Activated T-cell treated with anti-CD3 and anti-CD28 coated beads for 24 hours (primary cell): Measurements from ENCODE around the gene P2RX6.
A peak's percentile ranks its signal among the peaks of the same experiment; 100 is the strongest.

Experiments used
- DNase-seq: peaks from one replicate; pipeline ENCODE4 v3.0.0-alpha.2; 2020; ENCODE audit warnings: low read depth

Gene P2RX6

GRCh38 chr22:20979940-20980453 is 35.0 kb upstream of the P2RX6 start:
- no peak for DNase-seq

GRCh38 chr22:20980523-20980922 is 34.4 kb upstream of the P2RX6 start:
- no peak for DNase-seq

GRCh38 chr22:20980938-20981722 is 33.8 kb upstream of the P2RX6 start:
- no peak for DNase-seq

GRCh38 chr22:20981787-20982562 is 33.0 kb upstream of the P2RX6 start, which contains the start of gene LZTR1:
Gene LZTR1, plus strand, starts transcription at chr22:20982297. Its CDS starts 75 bp downstream, at chr22:20982372.
- DNase-seq = peak; percentile 69

GRCh38 chr22:20982563-20982882 is 32.4 kb upstream of the P2RX6 start:
- DNase-seq = no peak

GRCh38 chr22:20983081-20983771 is 31.7 kb upstream of the P2RX6 start:
- no peak for DNase-seq

GRCh38 chr22:20985720-20986119 is 29.2 kb upstream of the P2RX6 start:
- DNase-seq = no peak

- no peak for DNase-seq
These were observed 28.6 kb upstream of the P2RX6 start for GRCh38 chr22:20986365-20986764.

- no peak for DNase-seq
These were observed 27.6 kb upstream of the P2RX6 start for GRCh38 chr22:20987375-20987774.

GRCh38 chr22:20988573-20989322 is 26.2 kb upstream of the P2RX6 start:
- no peak for DNase-seq

GRCh38 chr22:20989323-20990138 is 25.4 kb upstream of the P2RX6 start:
- DNase-seq = no peak

GRCh38 chr22:20990184-20991180 is 24.5 kb upstream of the P2RX6 start:
- DNase-seq = no peak

- no peak for DNase-seq
These were observed 23.5 kb upstream of the P2RX6 start for GRCh38 chr22:20991252-20992055.

- no peak for DNase-seq
These were observed 22.9 kb upstream of the P2RX6 start for GRCh38 chr22:20992056-20992442.

- DNase-seq = no peak
These were observed 22.3 kb upstream of the P2RX6 start for GRCh38 chr22:20992456-20993303.

GRCh38 chr22:20993304-20994127 is 21.4 kb upstream of the P2RX6 start:
- DNase-seq = no peak
